Fibroblast of lung (primary cell): ENCODE data around the gene ZP1. TPM values are rescaled to one million over a fixed set of nuclear protein-coding genes. Genes with fewer than 3 reads are reported as not detected.
"Not testable (repeated sequence)": the region's sequence is repeated elsewhere in the genome, so short reads cannot be mapped to it uniquely, and the experiment has no call there.

Experiments
- DNase-seq, 2 donors: peaks; one replicate each; pipeline versions ENCODE4 v3.0.0 to v3.0.0-alpha.2; 2010; ENCODE audit warnings: low read depth in 2 of 2
- H2AFZ ChIP-seq: 2 replicates; pipeline ENCODE4 v1.5.1; 2012; ENCODE audit warnings: low read length, control low read depth, inconsistent platforms
- H3K27ac ChIP-seq: 2 replicates; pipeline ENCODE4 v1.5.1; 2011; ENCODE audit warnings: low read length, control low read depth; ENCODE audit not compliant: insufficient read depth
- H3K27me3 ChIP-seq: 2 replicates; pipeline ENCODE4 v1.5.1; 2011; ENCODE audit warnings: mild to moderate bottlenecking, low read length; ENCODE audit not compliant: control insufficient read depth, insufficient read depth
- H3K36me3 ChIP-seq: 2 replicates; pipeline ENCODE4 v1.5.1; 2011; ENCODE audit warnings: low read length; ENCODE audit not compliant: control insufficient read depth, insufficient read depth
- H3K4me1 ChIP-seq: 2 replicates; pipeline ENCODE4 v1.5.1; 2011; ENCODE audit warnings: low read length; ENCODE audit not compliant: control insufficient read depth, insufficient read depth; ENCODE audit errors: extremely low read depth
- H3K4me2 ChIP-seq: 2 replicates; pipeline ENCODE4 v1.5.1; 2011; ENCODE audit warnings: low read length, control low read depth; ENCODE audit not compliant: insufficient read depth; ENCODE audit errors: extremely low read depth
- H3K4me3 ChIP-seq, 4 experiments: fragments of 200-600 bp in 1 of 4; sonication (generic) in 1 of 4; replicated peaks in 1 of 4; 2 replicates each; pipeline ENCODE4 v1.5.1; 2011 to 2016; ENCODE audit warnings: low read length in 4 of 4, low read depth in 3 of 4, mild to moderate bottlenecking in 3 of 4, control low read depth in 2 of 4, inconsistent platforms in 1 of 4, mixed read lengths in 1 of 4; ENCODE audit not compliant: insufficient read depth in 1 of 4; ENCODE audit errors: control extremely low read depth in 1 of 4
- H3K79me2 ChIP-seq: 2 replicates; pipeline ENCODE4 v1.5.1; 2012; ENCODE audit warnings: mild to moderate bottlenecking, low read length, inconsistent platforms; ENCODE audit not compliant: control insufficient read depth, insufficient read depth
- H3K9ac ChIP-seq: 2 replicates; pipeline ENCODE4 v1.5.1; 2011; ENCODE audit warnings: mild to moderate bottlenecking, low read length, control low read depth; ENCODE audit not compliant: insufficient read depth
- H3K9me3 ChIP-seq: 2 replicates; pipeline ENCODE4 v1.5.1; 2012; ENCODE audit warnings: low read depth, low read length; ENCODE audit not compliant: control insufficient read depth, insufficient read depth
- H4K20me1 ChIP-seq: 2 replicates; pipeline ENCODE4 v1.5.1; 2011; ENCODE audit warnings: low read length; ENCODE audit not compliant: control insufficient read depth, insufficient read depth; ENCODE audit errors: extremely low read depth
- EZH2 ChIP-seq: IDR thresholded peaks from 2 replicates; pipeline ENCODE4 v1.5.1; 2012; ENCODE audit warnings: low read length, control low read depth, mild to moderate bottlenecking; ENCODE audit errors: missing control alignments
- polyA minus RNA-seq: library from RNA; depleted of rRNA, polyadenylated mRNA; stranded (reverse); fragments of >200 nt; gene quantifications from 2 replicates; pipeline ENCODE4 v1.2.3, GENCODE V29; 2011; ENCODE audit warnings: low replicate concordance
- polyA plus RNA-seq, 2 donors: library from polyadenylated mRNA; depleted of rRNA in 1 of 2; stranded (reverse) in 1 of 2; unstranded in 1 of 2; fragments of >200 nt; gene quantifications; 2 replicates each; pipeline ENCODE4 v1.2.1, GENCODE V29; 2011 to 2012; ENCODE audit warnings: missing spikeins in 1 of 2
- total RNA-seq: library from RNA; depleted of rRNA; stranded (reverse); fragments of >200 nt; gene quantifications from 2 replicates; pipeline ENCODE4 v1.2.1, GENCODE V29; 2014
- TF ChIP-seq, protein P1 (sequence below), 2 donors: IDR thresholded peaks in 1 of 2; conservative IDR thresholded peaks in 1 of 2; 1 replicate in 1 of 2; 2 replicates in 1 of 2; pipeline ENCODE4 v1.5.1; 2011 to 2012; ENCODE audit warnings: low read length in 2 of 2, control low read depth in 1 of 2, inconsistent platforms in 1 of 2, low read depth in 1 of 2, mild to moderate bottlenecking in 1 of 2

Gene ZP1
- under 0.01 TPM in 1 of 2 replicates, not detected in the other for total RNA-seq
- 0.62 TPM in 1 of 2 replicates, not detected in the other for polyA plus RNA-seq
- 1.3 TPM in 1 of 2 replicates, not detected in the other for polyA plus RNA-seq (2012)
- not detected in 2 replicates for polyA minus RNA-seq

GRCh38 chr11:60866911-60867870, at the start of gene ZP1:
Gene ZP1, plus strand, starts transcription at chr11:60867542. Its CDS starts 20 bp downstream, at chr11:60867562.
- no peak for TF ChIP-seq EZH2
- TF ChIP-seq, protein P1, sequence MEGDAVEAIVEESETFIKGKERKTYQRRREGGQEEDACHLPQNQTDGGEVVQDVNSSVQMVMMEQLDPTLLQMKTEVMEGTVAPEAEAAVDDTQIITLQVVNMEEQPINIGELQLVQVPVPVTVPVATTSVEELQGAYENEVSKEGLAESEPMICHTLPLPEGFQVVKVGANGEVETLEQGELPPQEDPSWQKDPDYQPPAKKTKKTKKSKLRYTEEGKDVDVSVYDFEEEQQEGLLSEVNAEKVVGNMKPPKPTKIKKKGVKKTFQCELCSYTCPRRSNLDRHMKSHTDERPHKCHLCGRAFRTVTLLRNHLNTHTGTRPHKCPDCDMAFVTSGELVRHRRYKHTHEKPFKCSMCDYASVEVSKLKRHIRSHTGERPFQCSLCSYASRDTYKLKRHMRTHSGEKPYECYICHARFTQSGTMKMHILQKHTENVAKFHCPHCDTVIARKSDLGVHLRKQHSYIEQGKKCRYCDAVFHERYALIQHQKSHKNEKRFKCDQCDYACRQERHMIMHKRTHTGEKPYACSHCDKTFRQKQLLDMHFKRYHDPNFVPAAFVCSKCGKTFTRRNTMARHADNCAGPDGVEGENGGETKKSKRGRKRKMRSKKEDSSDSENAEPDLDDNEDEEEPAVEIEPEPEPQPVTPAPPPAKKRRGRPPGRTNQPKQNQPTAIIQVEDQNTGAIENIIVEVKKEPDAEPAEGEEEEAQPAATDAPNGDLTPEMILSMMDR (conservative IDR thresholded peaks at IDR 0.05 in 1 of 2, IDR thresholded peaks at IDR 0.05 in 1 of 2; ENCODE audit: low read depth in 1 of 2, low read length in 2 of 2): no peak
- H3K27me3 ChIP-seq: peaks cover 2% of the 10 kb centered on the region
- no peak within 1 kb of the TSS for H3K4me3 ChIP-seq
- no peak within 1 kb of the TSS for H3K27ac ChIP-seq
- peaks cover 10% of the 10 kb centered on the region for H3K4me1 ChIP-seq
- H3K79me2 ChIP-seq: no peaks in the 10 kb centered on the region
- H3K4me2 ChIP-seq: no peak within 1 kb of the TSS
- H3K9ac ChIP-seq: no peak within 1 kb of the TSS
- no peak for DNase-seq
- H3K36me3 ChIP-seq: no peaks in the 10 kb centered on the region
- no peak within 1 kb of the TSS for H2AFZ ChIP-seq
- no peaks in the 10 kb centered on the region for H4K20me1 ChIP-seq
- H3K9me3 ChIP-seq: no peaks in the 10 kb centered on the region

DNA sequence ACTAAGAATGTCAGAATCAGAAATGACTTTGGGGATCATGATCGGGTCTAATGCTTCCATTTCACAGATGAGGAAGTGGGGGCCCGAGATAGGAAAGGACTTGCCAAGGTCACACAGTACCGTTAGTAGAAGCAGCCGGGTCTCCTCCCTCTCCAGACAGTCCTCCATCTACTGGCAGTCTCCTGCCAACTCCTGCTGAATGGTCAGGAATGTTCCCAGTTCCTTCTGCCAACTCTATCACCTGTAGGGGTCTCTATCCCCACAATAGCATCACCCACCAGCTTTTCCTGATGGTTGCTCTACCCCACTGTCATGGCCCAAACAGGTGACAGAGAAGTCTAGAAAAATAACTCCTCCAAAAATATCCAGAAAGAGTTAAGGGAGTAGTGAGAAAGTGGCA, 49.3 kb upstream of the ZP1 start:
- Histone ChIP-seq H3K27ac (no peak overlapping the region), H3K9ac (no peak overlapping the region), H3K4me2 (no peak overlapping the region), H3K4me1 (no peaks in the 10 kb centered on the region), H3K36me3 (no peaks in the 10 kb centered on the region), H3K9me3 (no peaks in the 10 kb centered on the region), H2AFZ (no peak overlapping the region), H4K20me1 (no peaks in the 10 kb centered on the region), H3K79me2 (no peaks in the 10 kb centered on the region), H3K27me3 (peaks cover 8% of the 10 kb centered on the region), H3K4me3 (no peak overlapping the region)
- TF ChIP-seq, protein P1 (conservative IDR thresholded peaks at IDR 0.05 in 1 of 2, IDR thresholded peaks at IDR 0.05 in 1 of 2; ENCODE audit: low read depth in 1 of 2, low read length in 2 of 2): no peak
- no peak for TF ChIP-seq EZH2
- no peak for DNase-seq

- no peak overlapping the region for H3K9ac ChIP-seq
- no peak overlapping the region for H3K27ac ChIP-seq
- no peaks in the 10 kb centered on the region for H3K9me3 ChIP-seq
- no peak overlapping the region for H3K4me2 ChIP-seq
- no peaks in the 10 kb centered on the region for H3K79me2 ChIP-seq
- H4K20me1 ChIP-seq: no peaks in the 10 kb centered on the region
- no peaks in the 10 kb centered on the region for H3K36me3 ChIP-seq
- no peak for DNase-seq
- no peak overlapping the region for H2AFZ ChIP-seq
- H3K4me3 ChIP-seq: no peak overlapping the region
- peaks cover 8% of the 10 kb centered on the region for H3K27me3 ChIP-seq
- H3K4me1 ChIP-seq: no peaks in the 10 kb centered on the region
- TF ChIP-seq, protein P1 (conservative IDR thresholded peaks at IDR 0.05 in 1 of 2, IDR thresholded peaks at IDR 0.05 in 1 of 2; ENCODE audit: low read depth in 1 of 2, low read length in 2 of 2): no peak
- no peak for TF ChIP-seq EZH2
Measured at GRCh38 chr11:60821827-60822599, 45.3 kb upstream of the ZP1 start.

DNA sequence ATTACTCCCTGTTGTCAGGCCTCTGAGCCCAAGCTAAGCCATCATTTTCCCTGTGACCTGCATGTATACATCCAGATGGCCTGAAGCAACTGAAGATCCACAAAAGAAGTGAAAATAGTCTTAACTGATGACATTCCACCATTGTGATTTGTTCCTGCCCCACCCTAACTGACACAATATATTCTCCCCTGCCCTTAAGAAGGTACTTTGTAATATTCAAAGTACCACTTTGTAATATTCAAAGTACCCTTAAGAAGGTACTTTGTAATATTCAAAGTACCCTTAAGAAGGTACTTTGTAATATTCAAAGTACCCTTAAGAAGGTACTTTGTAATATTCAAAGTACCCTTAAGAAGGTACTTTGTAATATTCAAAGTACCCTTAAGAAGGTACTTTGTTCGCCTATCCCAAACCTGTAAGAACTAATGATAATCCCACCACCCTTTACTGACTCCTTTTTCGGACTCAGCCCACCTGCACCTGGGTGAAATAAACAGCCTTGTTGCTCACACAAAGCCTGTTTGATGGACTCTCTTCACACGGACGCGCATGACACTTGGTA, 43.5 kb upstream of the ZP1 start:
- H3K9ac ChIP-seq, DNase-seq, H3K4me2 ChIP-seq, H3K27ac ChIP-seq, H3K4me1 ChIP-seq, H3K36me3 ChIP-seq, H2AFZ ChIP-seq, H3K79me2 ChIP-seq, H3K4me3 ChIP-seq, H4K20me1 ChIP-seq, H3K9me3 ChIP-seq: not testable (repeated sequence)
- peaks cover 18% of the 10 kb centered on the region for H3K27me3 ChIP-seq
